Activated T-helper 1 cell treated with anti-CD3 and anti-CD28 coated beads, Interleukin-12 subunit alpha, Interleukin-12 subunit beta, Interleukin-2, Interleukin-4 antibody, amounts not matched to agents 30 ng/mL and 10 ng/mL and 1 ng/mL, durations not matched to agents 14 hours and 24 hours and 36 hours (primary cell): ENCODE data around the gene ZNF80. TPM values are rescaled to one million over a fixed set of nuclear protein-coding genes. Genes with fewer than 3 reads are reported as not detected.
"Not testable (repeated sequence)": the region's sequence is repeated elsewhere in the genome, so short reads cannot be mapped to it uniquely, and the experiment has no call there.

Source experiments
- DNase-seq: peaks from one replicate; pipeline ENCODE4 v3.0.0; 2021; ENCODE audit warnings: low spot score
- H3K27ac Mint-ChIP-seq: one replicate; pipeline ENCODE4 v1.8.0; 2021; ENCODE audit warnings: mild to moderate bottlenecking, mixed read lengths
- H3K27me3 Mint-ChIP-seq: one replicate; pipeline ENCODE4 v1.8.0; 2022; ENCODE audit warnings: mild to moderate bottlenecking, moderate library complexity, mixed read lengths; ENCODE audit not compliant: insufficient read depth
- H3K36me3 Mint-ChIP-seq: one replicate; pipeline ENCODE4 v1.8.0; 2021; ENCODE audit warnings: low read depth, mixed read lengths
- H3K4me1 Mint-ChIP-seq: one replicate; pipeline ENCODE4 v1.8.0; 2021; ENCODE audit warnings: low read depth, mixed read lengths
- H3K4me3 Mint-ChIP-seq: one replicate; pipeline ENCODE4 v1.8.0; 2021; ENCODE audit warnings: mild to moderate bottlenecking, moderate library complexity, mixed read lengths
- H3K9me3 Mint-ChIP-seq: one replicate; pipeline ENCODE4 v1.8.0; 2021; ENCODE audit warnings: mixed read lengths
- intact Hi-C: fragments of 100-400 bp; cut with micrococcal nuclease; formaldehyde crosslinking; loops from one replicate; pipeline ENCODE4 v1.15.1; 2024
- total RNA-seq: library from RNA; stranded (reverse); gene quantifications from 2 replicates; pipeline ENCODE4 v1.2.3, GENCODE V29; 2022

The ZNF80 gene
- total RNA-seq, 1 donor from 2014 or later = 0.23 TPM

DNA sequence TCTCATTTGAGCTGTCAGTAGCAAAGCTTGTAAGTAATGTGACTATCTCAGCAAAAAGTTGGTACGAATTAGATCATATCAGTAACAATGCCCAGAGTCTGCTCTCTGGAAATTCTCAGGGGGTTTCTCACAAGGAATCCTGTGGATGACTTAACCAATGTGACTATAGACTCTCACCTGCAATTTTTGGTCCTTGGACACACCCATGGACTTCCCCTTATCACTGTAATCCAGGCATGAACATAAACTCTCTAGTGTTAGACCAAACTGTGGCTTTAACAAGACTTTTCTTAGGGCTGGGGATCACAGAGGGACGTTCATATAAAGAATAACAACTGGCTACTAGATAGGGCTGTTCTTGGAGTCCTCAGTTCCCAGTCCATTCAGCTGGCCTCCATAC, 3.9 kb upstream of the ZNF80 start:
- Mint-ChIP-seq H3K36me3 (peaks cover 5% of the 10 kb centered on the region), H3K4me3 (no peak overlapping the region), H3K27ac (no peak overlapping the region), H3K27me3 (peaks cover 3% of the 10 kb centered on the region), H3K4me1 (peaks cover 23% of the 10 kb centered on the region), H3K9me3 (peaks cover 22% of the 10 kb centered on the region)
- no peak for DNase-seq
- intact Hi-C loops = loop anchor here (5.0 kb wide), 1 partner anchor 184 kb away; the partner anchor contains the start of genes CCDC191 and QTRT2

DNA sequence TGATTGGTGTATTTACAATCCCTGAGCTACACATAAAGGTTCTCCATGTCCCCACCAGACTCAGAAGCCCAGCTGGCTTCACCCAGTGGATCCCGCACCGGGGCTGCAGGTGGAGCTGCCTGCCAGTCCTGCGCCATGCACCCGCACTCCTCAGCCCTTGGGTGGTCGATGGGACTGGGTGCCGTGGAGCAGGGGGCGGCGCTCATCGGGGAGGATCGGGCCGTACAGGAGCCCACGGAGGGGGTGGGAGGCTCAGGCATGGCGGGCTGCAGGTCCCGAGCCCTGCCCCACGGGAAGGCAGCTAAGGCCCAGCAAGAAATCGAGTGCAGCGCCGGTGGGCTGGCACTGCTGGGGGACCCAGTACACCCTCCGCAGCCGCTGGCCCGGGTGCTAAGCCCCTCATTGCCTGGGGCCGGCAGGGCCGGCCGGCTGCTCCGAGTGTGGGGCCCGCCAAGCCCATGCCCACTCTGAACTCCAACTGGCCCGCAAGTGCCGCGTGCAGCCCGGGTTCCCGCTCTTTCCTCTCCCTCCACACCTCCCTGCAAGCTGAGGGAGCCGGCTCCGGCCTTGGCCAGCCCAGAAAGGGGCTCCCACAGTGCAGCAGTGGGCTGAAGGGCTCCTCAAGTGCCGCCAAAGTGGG, 888 bp upstream of the ZNF80 start:
- H3K4me1 Mint-ChIP-seq = peaks cover 35% of the 10 kb centered on the region
- DNase-seq, H3K9me3 Mint-ChIP-seq, H3K36me3 Mint-ChIP-seq, H3K4me3 Mint-ChIP-seq, H3K27me3 Mint-ChIP-seq, H3K27ac Mint-ChIP-seq, intact Hi-C loops: not testable (repeated sequence)

DNA sequence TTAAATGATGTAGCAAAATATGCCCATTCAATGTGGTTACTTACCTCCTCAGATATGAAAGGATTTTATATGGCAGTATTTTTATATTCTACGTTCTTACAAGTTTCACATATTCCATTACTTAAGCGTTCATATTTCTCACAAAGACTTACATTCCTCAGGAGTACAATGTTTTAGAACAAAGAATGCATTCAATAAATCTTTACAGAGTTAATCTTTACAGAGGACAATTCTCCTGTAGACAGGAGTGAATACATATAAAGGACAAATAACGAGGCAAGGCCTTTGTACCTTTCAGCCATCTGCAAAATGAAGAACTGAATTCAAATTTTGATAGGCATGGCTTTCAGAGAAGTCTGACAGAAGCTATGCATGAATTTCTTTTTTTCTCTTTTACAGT, 1.9 kb downstream of the ZNF80 start:
- no peak overlapping the region for H3K27ac Mint-ChIP-seq
- H3K4me1 Mint-ChIP-seq = peaks cover 34% of the 10 kb centered on the region
- no peak overlapping the region for H3K4me3 Mint-ChIP-seq
- intact Hi-C loops = no loop called here
- H3K36me3 Mint-ChIP-seq = peaks cover 9% of the 10 kb centered on the region
- no peaks in the 10 kb centered on the region for H3K27me3 Mint-ChIP-seq
- H3K9me3 Mint-ChIP-seq = no peaks in the 10 kb centered on the region
- DNase-seq = no peak

DNA sequence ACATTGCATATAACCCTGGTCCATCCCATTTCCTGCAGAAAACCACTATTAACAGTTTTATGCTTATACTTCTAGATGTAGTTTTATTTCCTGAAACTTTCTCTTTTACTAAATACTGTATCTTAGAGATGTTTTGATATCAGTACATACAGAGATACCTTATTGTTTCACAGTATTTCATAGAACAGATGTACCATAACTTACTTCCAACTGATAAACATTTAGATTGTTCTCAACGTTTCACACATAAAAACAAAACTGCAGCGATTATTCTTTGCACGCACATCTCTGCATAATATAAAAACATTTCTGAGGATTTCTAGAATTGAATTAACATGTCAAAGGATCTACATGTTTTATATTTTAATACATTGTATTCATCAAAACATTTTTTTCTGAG, 2.6 kb downstream of the ZNF80 start:
- intact Hi-C loops = no loop called here
- no peaks in the 10 kb centered on the region for H3K27me3 Mint-ChIP-seq
- H3K36me3 Mint-ChIP-seq = peaks cover 9% of the 10 kb centered on the region
- peaks cover 37% of the 10 kb centered on the region for H3K4me1 Mint-ChIP-seq
- no peak overlapping the region for H3K4me3 Mint-ChIP-seq
- H3K27ac Mint-ChIP-seq = no peak overlapping the region
- H3K9me3 Mint-ChIP-seq = no peaks in the 10 kb centered on the region
- DNase-seq = no peak

DNA sequence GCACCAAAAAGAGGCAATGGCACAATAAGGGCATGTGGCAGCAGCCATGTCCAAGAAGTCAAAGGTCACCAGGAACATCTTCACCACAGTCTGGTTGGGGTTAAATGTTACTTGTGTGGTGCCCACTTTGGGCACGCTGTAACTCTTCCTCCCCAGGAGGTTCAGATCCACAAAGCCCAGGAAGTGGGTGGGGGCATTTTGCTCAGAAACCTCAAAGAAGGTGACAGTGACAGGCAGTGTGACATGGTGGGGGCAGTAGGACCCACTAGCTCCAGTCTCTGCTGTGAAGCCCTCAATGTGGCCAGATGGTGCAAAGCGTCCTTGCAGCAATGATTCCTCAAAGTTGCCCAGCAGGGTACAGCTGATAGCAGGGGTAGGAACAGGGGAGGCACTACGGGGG, 5.8 kb downstream of the ZNF80 start:
- Mint-ChIP-seq H3K4me3 (no peak overlapping the region), H3K9me3 (peaks cover 3% of the 10 kb centered on the region), H3K4me1 (peaks cover 45% of the 10 kb centered on the region), H3K36me3 (peaks cover 14% of the 10 kb centered on the region), H3K27me3 (peaks cover 1% of the 10 kb centered on the region), H3K27ac (peak overlapping the region; percentile 61)
- DNase-seq = peak; percentile 19
- intact Hi-C loops = no loop called here

DNA sequence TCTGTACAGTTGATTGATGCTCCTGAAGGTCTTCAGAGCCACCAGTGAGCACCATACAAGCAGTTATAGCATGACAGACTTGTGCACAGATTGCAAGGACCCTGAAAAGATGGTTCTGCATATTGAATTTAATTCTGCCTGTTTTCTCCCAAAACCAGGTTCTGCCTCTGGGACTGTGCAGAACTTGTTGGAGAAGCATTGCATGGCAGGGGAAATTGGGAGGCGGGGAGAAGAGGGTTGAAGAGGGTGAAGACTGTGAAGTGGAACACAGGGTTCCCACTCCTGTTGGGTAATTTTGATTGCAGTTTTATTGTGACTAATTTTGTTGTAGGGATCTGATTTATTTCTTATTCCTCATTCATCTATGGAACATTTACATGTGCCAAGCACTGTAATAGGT, 10.3 kb downstream of the ZNF80 start:
- Mint-ChIP-seq H3K27me3 (peaks cover 1% of the 10 kb centered on the region), H3K27ac (no peak overlapping the region), H3K4me3 (no peak overlapping the region), H3K36me3 (peaks cover 27% of the 10 kb centered on the region), H3K4me1 (peaks cover 56% of the 10 kb centered on the region), H3K9me3 (peaks cover 32% of the 10 kb centered on the region)
- no peak for DNase-seq
- intact Hi-C loops = no loop called here

DNA sequence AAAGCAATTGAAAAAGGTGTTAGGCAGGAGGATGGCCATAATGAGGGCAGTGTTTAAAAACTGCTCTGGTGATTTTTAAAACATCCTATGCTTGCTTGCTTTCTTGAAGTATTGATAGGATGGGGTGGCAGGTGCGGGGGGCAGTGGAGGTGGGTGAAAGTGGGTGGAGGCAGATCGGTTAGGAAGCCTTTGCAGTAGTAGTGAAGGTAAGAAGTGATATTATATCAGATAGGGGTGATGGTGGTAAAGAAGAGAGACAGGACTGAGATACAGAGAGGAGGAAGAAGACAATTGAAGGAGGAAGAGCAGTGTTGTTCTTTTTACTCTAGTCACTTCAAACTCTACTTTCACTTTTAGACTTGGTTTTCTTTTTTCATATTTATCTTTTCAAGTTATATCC, 11.1 kb downstream of the ZNF80 start:
- peaks cover 1% of the 10 kb centered on the region for H3K27me3 Mint-ChIP-seq
- peak overlapping the region; percentile 82 for H3K27ac Mint-ChIP-seq
- peaks cover 27% of the 10 kb centered on the region for H3K36me3 Mint-ChIP-seq
- DNase-seq = no peak
- H3K4me3 Mint-ChIP-seq = peak overlapping the region; percentile 19
- intact Hi-C loops = no loop called here
- H3K9me3 Mint-ChIP-seq = peaks cover 32% of the 10 kb centered on the region
- H3K4me1 Mint-ChIP-seq = peaks cover 57% of the 10 kb centered on the region

DNA sequence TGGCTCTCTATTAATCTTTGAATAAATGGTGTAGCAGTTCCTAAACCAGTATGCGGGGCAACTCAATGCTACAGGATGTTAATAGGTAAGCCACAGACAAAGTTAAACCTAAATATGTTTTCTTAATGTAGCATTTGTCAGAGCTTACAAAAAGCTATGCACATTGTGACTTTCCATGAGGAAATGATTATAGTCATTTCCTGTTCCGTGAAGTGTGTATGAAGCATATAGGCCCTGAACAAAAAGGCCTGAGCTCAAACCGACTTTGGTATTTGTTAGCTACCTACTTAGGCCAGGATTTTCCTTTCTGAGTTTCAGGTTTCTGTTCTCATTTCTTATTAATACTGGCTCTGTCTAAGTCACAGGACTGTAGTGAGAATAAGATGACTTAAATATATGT, 14.2 kb downstream of the ZNF80 start:
- H3K9me3 Mint-ChIP-seq = peaks cover 32% of the 10 kb centered on the region
- H3K27me3 Mint-ChIP-seq = peaks cover 1% of the 10 kb centered on the region
- peak overlapping the region; percentile 95 for H3K27ac Mint-ChIP-seq
- H3K4me1 Mint-ChIP-seq = peaks cover 66% of the 10 kb centered on the region
- intact Hi-C loops = loop anchor here (1.0 kb wide), 2 partner anchors 10 to 20 kb away; no protein-coding TSS in a partner anchor
- H3K36me3 Mint-ChIP-seq = peaks cover 23% of the 10 kb centered on the region
- DNase-seq = no peak
- peak overlapping the region; percentile 29 for H3K4me3 Mint-ChIP-seq

DNA sequence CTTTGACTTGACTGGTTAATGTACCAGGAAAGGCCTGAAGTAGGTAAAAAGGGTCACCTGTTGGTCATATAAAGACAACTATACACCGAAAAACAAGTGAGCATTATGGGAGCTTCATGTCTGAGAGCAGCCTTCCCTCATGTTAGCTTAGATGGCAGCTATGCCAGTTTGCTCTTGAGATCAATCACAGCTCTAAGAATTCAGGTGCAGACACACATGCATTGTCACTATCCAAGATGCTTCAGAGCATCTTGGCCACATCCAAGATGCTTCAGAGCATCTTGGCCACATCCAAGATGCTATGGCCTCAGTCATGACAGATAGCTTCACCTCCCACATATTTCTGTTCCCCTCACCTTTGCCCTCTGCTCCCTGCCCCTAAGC, 15.5 kb downstream of the ZNF80 start:
- peaks cover 59% of the 10 kb centered on the region for H3K4me1 Mint-ChIP-seq
- peaks cover 29% of the 10 kb centered on the region for H3K9me3 Mint-ChIP-seq
- DNase-seq = no peak
- intact Hi-C loops = loop anchor here (1.0 kb wide), 1 partner anchor 9 kb away; no protein-coding TSS in a partner anchor
- no peaks in the 10 kb centered on the region for H3K27me3 Mint-ChIP-seq
- H3K36me3 Mint-ChIP-seq = peaks cover 20% of the 10 kb centered on the region
- peak overlapping the region; percentile 92 for H3K27ac Mint-ChIP-seq
- H3K4me3 Mint-ChIP-seq = peak overlapping the region; percentile 24

DNA sequence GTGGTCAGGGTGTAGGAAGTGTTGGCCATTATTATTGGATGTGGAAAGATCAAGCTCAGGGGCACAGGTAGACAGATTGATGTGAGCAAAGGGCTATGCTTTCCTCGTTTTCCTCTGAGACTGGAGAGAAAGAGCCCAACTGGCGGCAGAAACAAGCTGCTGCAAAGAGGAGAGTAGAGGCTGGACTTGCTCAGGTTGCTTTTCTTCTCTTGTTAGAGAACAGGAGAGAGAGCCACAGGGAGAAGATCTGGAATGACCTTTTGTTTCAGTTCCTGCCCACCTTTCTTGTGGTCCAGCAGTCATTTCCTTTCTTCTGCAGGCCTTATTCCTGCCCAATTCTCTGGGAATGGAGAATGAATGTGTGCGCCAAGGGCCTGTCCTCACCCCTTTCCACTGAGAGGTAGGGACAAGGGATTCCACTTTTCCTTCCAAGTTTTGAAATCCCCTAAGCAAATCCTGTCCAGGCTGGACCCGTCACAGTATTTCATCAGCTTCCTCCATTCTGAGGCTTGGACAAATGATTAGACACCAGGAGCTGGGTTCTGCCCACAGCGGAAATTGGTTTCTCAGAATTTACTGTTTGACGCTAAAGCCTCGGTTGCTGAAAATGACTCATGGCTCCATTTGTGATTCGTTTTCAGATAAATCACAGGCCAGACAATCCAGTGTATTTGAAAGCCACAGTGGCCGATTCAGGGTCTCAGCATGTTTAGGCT, 16.1 kb downstream of the ZNF80 start:
- H3K27ac Mint-ChIP-seq = peak overlapping the region; percentile 92
- intact Hi-C loops = loop anchor here (1.0 kb wide), 1 partner anchor 8 kb away; no protein-coding TSS in a partner anchor
- H3K27me3 Mint-ChIP-seq = no peaks in the 10 kb centered on the region
- H3K9me3 Mint-ChIP-seq = peaks cover 27% of the 10 kb centered on the region
- H3K4me3 Mint-ChIP-seq = peak overlapping the region; percentile 46
- DNase-seq = peak; percentile 47
- H3K36me3 Mint-ChIP-seq = peaks cover 22% of the 10 kb centered on the region
- H3K4me1 Mint-ChIP-seq = peaks cover 54% of the 10 kb centered on the region

DNA sequence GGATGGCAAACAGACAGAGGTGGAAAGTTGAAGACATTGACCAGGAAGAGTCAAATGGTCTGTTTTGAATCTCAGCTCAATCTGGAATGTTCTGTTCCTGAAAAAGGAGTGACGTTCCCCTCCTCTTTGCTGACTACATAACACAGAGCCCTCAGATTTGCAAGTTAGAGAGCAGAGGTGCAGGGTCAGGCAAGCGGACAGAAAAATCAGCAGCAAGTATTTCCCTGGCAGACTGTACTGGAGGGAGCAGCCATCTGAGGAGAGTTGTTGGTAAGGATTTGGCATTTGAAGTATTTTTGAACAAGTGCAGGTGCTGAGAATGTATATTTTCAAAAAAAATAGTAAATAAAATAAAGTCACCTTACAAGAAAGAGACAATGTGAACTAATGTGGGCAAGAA, 17.6 kb downstream of the ZNF80 start:
- H3K27ac Mint-ChIP-seq = no peak overlapping the region
- peaks cover 14% of the 10 kb centered on the region for H3K36me3 Mint-ChIP-seq
- H3K4me3 Mint-ChIP-seq = no peak overlapping the region
- H3K9me3 Mint-ChIP-seq = peaks cover 11% of the 10 kb centered on the region
- intact Hi-C loops = loop anchor here (10.0 kb wide), 1 partner anchor 415 kb away; no protein-coding TSS in a partner anchor
- no peak for DNase-seq
- no peaks in the 10 kb centered on the region for H3K27me3 Mint-ChIP-seq
- H3K4me1 Mint-ChIP-seq = peaks cover 42% of the 10 kb centered on the region

DNA sequence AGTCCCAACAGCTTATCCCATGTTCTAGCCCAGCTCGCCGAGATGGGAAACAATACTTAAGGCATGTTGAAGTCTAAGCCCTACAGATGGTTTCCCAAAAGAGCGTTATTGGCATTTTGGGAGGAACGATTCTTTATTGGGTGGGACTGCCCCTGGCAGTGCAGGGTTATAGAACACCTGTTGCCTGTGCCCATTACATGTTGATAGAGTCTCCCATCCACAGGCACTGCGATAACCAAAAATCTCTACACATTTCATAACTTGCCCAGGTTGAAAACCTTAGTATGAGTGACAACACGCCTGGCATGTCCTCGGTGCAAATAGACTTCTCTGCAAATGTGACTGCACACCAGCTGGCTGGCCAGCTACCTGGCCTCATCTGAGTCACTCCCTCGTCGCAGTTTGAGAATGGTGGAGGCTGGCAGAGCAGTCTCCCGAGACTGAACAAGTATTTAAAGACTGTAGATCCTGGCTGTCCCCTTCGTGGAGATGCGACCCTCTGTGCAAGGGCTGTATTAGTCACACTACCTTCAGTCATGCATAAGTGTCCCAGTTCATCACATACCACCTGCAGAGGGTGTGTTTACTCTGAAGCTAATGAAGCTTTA, 18.7 kb downstream of the ZNF80 start:
- no peaks in the 10 kb centered on the region for H3K27me3 Mint-ChIP-seq
- H3K4me3 Mint-ChIP-seq = no peak overlapping the region
- H3K27ac Mint-ChIP-seq = no peak overlapping the region
- peaks cover 5% of the 10 kb centered on the region for H3K9me3 Mint-ChIP-seq
- H3K36me3 Mint-ChIP-seq = peaks cover 12% of the 10 kb centered on the region
- H3K4me1 Mint-ChIP-seq = peaks cover 41% of the 10 kb centered on the region
- intact Hi-C loops = loop anchor here (10.0 kb wide), 1 partner anchor 416 kb away; no protein-coding TSS in a partner anchor
- DNase-seq = no peak

DNA sequence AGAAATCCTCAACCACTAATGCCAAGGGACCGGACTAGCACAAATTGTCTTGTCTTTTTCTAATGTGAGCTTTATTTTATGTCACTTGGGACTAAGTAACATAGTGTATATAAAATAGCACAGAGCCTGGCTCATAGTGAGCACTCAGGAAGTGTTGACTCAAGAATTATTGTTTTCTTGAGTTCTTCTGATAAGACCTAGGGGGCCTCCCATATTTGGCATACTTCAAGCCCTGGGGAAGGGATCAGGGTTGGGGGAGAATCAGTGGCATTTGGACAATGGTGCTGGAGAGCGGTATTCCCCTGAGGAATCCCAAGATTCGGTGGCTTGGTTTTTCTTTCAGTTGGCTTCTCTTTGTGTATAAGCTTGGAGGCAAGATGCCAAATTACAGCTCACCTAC, 19.4 kb downstream of the ZNF80 start:
- no peak overlapping the region for H3K4me3 Mint-ChIP-seq
- no peaks in the 10 kb centered on the region for H3K27me3 Mint-ChIP-seq
- no peaks in the 10 kb centered on the region for H3K9me3 Mint-ChIP-seq
- H3K27ac Mint-ChIP-seq = no peak overlapping the region
- H3K4me1 Mint-ChIP-seq = peaks cover 35% of the 10 kb centered on the region
- peaks cover 8% of the 10 kb centered on the region for H3K36me3 Mint-ChIP-seq
- intact Hi-C loops = loop anchor here (10.0 kb wide), 1 partner anchor 417 kb away; no protein-coding TSS in a partner anchor
- DNase-seq = no peak
